GM19035 (cell line): ENCODE measurements around the gene PIK3C2G.

Experiments
- ATAC-seq: cut with Tn5 transposase; IDR thresholded peaks from one replicate; pipeline ENCODE4 v1.9.1; 2021; ENCODE audit not compliant: unreplicated experiment

The PIK3C2G gene

GRCh38 chr12:18277196-18277595, 15.9 kb downstream of the PIK3C2G start:
- no peak for ATAC-seq

- ATAC-seq = no peak
Measured at GRCh38 chr12:18280728-18281127, 19.4 kb downstream of the PIK3C2G start.

- no peak for ATAC-seq
Measured at GRCh38 chr12:18281941-18282340, 20.6 kb downstream of the PIK3C2G start.

GRCh38 chr12:18283831-18284230, 22.5 kb downstream of the PIK3C2G start:
- ATAC-seq = no peak

GRCh38 chr12:18284386-18284785, 23.1 kb downstream of the PIK3C2G start:
- ATAC-seq = no peak

- no peak for ATAC-seq
Measured at GRCh38 chr12:18285161-18285560, 23.8 kb downstream of the PIK3C2G start.

- ATAC-seq = no peak
Measured at GRCh38 chr12:18290386-18290785, 29.1 kb downstream of the PIK3C2G start.

- no peak for ATAC-seq
Measured at GRCh38 chr12:18294889-18295288, 33.6 kb downstream of the PIK3C2G start.

GRCh38 chr12:18296201-18296908, 35.0 kb downstream of the PIK3C2G start:
- ATAC-seq = no peak

- no peak for ATAC-seq
Measured at GRCh38 chr12:18296909-18297280, 35.6 kb downstream of the PIK3C2G start.

- ATAC-seq = no peak
Measured at GRCh38 chr12:18297902-18298301, 36.6 kb downstream of the PIK3C2G start.

- no peak for ATAC-seq
Measured at GRCh38 chr12:18302809-18303430, 41.6 kb downstream of the PIK3C2G start.

- ATAC-seq = no peak
Measured at GRCh38 chr12:18304609-18305008, 43.3 kb downstream of the PIK3C2G start.

- ATAC-seq = no peak
Measured at GRCh38 chr12:18306311-18306710, 45.0 kb downstream of the PIK3C2G start.

GRCh38 chr12:18313306-18313705, 52.0 kb downstream of the PIK3C2G start:
- no peak for ATAC-seq

GRCh38 chr12:18320036-18320617, 58.8 kb downstream of the PIK3C2G start:
- ATAC-seq = peak; percentile 90

- ATAC-seq = no peak
Measured at GRCh38 chr12:18320976-18321375, 59.7 kb downstream of the PIK3C2G start.

GRCh38 chr12:18323159-18323558, 61.8 kb downstream of the PIK3C2G start:
- no peak for ATAC-seq

- ATAC-seq = no peak
Measured at GRCh38 chr12:18327036-18327435, 65.7 kb downstream of the PIK3C2G start.

GRCh38 chr12:18332173-18332572, 70.9 kb downstream of the PIK3C2G start:
- ATAC-seq = no peak

- no peak for ATAC-seq
Measured at GRCh38 chr12:18339633-18340032, 78.3 kb downstream of the PIK3C2G start.

- ATAC-seq = no peak
Measured at GRCh38 chr12:18340186-18340585, 78.9 kb downstream of the PIK3C2G start.
